HL-60 (cell line): ENCODE results near the gene PRAC2.

Source experiments
- DNase-seq, 2 experiments: peaks; one replicate each; pipeline ENCODE4 v3.0.0-alpha.2; 2010 to 2020; ENCODE audit warnings: low read depth in 1 of 2, low spot score in 1 of 2
- H3K27ac ChIP-seq: fragments of 250-450 bp; sonication (Bioruptor Pico); replicated peaks from 2 replicates; pipeline ENCODE4 v1.5.1; 2020; ENCODE audit warnings: mild to moderate bottlenecking, moderate library complexity
- H3K27me3 ChIP-seq: fragments of 250-450 bp; sonication (Bioruptor Pico); 2 replicates; pipeline ENCODE4 v1.5.1; 2021; ENCODE audit warnings: mild to moderate bottlenecking, moderate library complexity; ENCODE audit not compliant: insufficient read depth, poor library complexity, severe bottlenecking
- H3K4me3 ChIP-seq: replicated peaks from 2 replicates; pipeline ENCODE4 v1.5.1; 2011; ENCODE audit warnings: mild to moderate bottlenecking, control low read depth, low read length; ENCODE audit not compliant: insufficient read depth
- GABPA ChIP-seq: IDR thresholded peaks from 2 replicates; pipeline ENCODE4 v1.6.1; 2012; ENCODE audit warnings: low read depth
- POLR2AphosphoS5 ChIP-seq: IDR thresholded peaks from 2 replicates; pipeline ENCODE4 v1.6.1; 2012; ENCODE audit warnings: low read depth
- SPI1 ChIP-seq: IDR thresholded peaks from 2 replicates; pipeline ENCODE4 v1.6.1; 2012; ENCODE audit warnings: low read depth, mild to moderate bottlenecking, borderline replicate concordance
- TF ChIP-seq, protein P1 (sequence below): IDR thresholded peaks from 2 replicates; pipeline ENCODE4 v1.6.1; 2012; ENCODE audit warnings: low read depth; ENCODE audit not compliant: insufficient replicate concordance
- TF ChIP-seq, protein P2 (sequence below): IDR thresholded peaks from one replicate; pipeline ENCODE4 v1.5.1; 2011; ENCODE audit warnings: low read length, control low read depth, inconsistent platforms; ENCODE audit not compliant: insufficient read depth

Gene PRAC2

DNA sequence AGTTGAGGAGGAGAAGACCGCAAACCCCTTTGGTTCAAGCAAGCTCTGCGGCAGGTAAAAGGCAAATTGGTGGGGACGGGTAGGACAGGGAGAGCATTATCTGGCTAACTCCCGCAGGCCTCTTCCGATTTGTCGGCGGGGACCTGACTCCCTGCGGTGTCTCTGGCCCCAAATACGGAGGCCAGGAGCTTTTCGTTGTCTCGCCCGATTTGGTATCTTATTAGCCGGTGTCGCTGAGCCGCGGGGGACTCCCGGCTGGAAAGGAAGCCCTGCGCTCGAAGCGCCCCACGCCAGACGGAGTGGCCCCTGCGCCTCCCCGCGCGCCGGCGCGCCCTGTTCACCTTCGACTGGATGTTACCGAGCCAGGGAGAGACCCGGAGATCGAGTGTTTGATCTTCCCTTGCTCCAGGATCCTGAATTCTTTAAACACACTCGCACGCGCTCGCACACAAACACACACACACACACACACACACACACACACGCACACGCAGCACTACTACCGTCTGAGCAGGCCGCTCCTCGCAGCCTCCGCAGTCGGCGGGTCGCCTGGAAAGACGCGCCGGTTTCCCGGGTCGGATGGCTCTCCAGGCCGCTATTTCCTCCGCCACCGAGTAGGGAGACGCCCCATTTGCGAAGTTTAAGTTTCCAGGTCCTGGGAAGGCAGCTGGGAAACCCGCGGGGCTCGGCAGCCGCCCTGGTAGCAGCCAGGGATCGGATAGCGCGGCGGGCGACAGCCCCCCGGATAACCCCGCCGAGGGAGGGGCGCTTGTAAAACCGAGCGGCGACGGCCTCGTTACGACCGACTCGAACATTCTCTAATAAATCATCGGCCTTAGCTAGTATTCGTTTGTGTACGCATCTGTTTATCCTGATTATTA, 4.0 kb upstream of the PRAC2 start:
- no peak for TF ChIP-seq SPI1
- TF ChIP-seq POLR2AphosphoS5, result no peak
- TF ChIP-seq GABPA, result no peak
- TF ChIP-seq, protein P1, sequence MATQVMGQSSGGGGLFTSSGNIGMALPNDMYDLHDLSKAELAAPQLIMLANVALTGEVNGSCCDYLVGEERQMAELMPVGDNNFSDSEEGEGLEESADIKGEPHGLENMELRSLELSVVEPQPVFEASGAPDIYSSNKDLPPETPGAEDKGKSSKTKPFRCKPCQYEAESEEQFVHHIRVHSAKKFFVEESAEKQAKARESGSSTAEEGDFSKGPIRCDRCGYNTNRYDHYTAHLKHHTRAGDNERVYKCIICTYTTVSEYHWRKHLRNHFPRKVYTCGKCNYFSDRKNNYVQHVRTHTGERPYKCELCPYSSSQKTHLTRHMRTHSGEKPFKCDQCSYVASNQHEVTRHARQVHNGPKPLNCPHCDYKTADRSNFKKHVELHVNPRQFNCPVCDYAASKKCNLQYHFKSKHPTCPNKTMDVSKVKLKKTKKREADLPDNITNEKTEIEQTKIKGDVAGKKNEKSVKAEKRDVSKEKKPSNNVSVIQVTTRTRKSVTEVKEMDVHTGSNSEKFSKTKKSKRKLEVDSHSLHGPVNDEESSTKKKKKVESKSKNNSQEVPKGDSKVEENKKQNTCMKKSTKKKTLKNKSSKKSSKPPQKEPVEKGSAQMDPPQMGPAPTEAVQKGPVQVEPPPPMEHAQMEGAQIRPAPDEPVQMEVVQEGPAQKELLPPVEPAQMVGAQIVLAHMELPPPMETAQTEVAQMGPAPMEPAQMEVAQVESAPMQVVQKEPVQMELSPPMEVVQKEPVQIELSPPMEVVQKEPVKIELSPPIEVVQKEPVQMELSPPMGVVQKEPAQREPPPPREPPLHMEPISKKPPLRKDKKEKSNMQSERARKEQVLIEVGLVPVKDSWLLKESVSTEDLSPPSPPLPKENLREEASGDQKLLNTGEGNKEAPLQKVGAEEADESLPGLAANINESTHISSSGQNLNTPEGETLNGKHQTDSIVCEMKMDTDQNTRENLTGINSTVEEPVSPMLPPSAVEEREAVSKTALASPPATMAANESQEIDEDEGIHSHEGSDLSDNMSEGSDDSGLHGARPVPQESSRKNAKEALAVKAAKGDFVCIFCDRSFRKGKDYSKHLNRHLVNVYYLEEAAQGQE, result no peak
- TF ChIP-seq, protein P2, sequence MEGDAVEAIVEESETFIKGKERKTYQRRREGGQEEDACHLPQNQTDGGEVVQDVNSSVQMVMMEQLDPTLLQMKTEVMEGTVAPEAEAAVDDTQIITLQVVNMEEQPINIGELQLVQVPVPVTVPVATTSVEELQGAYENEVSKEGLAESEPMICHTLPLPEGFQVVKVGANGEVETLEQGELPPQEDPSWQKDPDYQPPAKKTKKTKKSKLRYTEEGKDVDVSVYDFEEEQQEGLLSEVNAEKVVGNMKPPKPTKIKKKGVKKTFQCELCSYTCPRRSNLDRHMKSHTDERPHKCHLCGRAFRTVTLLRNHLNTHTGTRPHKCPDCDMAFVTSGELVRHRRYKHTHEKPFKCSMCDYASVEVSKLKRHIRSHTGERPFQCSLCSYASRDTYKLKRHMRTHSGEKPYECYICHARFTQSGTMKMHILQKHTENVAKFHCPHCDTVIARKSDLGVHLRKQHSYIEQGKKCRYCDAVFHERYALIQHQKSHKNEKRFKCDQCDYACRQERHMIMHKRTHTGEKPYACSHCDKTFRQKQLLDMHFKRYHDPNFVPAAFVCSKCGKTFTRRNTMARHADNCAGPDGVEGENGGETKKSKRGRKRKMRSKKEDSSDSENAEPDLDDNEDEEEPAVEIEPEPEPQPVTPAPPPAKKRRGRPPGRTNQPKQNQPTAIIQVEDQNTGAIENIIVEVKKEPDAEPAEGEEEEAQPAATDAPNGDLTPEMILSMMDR, result no peak
- Histone ChIP-seq H3K4me3 (no peak overlapping the region), H3K27ac (no peak overlapping the region), H3K27me3 (peaks cover 74% of the 10 kb centered on the region)
- no peak for DNase-seq

DNA sequence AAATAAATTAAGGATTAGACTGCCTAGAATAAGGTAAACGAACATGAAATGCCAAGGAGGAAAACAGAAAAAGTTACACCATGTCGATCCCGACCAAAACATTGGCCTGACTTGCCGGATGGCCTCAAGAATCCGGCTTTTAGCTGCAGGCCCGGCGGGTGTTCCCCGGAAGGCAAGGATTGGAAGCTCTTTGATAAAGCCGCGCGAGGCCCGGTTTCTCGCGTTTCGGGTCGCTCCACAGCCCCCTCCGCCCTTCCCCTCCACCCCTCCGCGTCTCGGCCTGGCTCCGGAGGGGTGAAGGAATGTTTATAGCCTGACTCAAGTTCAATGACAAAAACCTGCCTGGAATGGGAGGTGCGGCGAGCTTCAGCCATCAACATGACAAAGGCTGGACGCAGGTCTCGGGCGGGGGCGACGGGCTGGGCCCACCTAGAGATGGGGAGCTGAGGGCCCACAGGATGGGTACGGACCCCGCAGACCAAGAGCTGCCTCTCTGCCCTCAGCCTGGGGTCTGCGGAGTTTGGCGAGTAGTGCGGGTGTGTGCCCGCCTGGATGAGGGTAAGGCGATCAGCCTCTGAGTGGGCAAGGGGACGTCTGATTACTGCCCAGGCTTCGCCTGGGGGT, 3.2 kb upstream of the PRAC2 start:
- TF ChIP-seq, protein P2, result no peak
- TF ChIP-seq GABPA, result no peak
- TF ChIP-seq, protein P1, result no peak
- no peak for TF ChIP-seq SPI1
- TF ChIP-seq POLR2AphosphoS5, result no peak
- Histone ChIP-seq H3K27ac (no peak overlapping the region), H3K4me3 (no peak overlapping the region), H3K27me3 (peaks cover 75% of the 10 kb centered on the region)
- no peak for DNase-seq

DNA sequence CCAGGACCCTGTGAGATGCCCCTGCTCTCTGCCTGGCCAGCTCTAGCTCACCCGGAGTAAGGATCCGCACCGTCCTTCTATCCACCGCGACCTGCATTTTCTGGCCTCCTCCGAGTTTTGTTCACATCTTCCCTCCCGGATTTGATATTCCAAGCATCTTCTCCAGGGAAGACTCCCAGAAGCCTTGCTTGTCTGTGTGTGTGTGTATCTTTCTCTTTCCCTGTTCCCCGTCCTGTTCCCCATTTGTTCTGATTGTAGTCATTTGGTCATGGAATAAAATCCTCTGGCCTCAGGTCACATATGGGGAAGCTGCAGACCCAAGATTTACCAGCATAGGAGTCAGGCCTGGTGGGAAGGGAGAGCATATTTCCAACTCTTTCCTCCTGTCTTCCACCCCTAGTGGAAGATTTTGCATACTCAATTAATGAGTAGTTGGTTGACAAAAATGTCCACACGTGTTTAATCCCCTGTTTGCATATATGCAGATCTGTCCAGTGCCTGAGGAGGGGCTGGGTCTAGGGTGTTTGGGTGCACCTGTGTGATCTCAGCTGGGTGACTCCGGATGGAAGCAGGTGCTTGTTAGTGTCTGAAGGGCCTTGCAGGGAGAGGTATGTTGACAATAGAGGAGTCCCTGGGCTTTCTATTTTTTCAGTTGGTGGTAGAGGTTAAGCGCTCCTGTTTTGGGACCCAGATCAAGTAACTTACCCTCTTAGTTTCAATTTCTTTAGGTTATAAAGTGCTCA, 2.5 kb upstream of the PRAC2 start:
- TF ChIP-seq, protein P1, result no peak
- TF ChIP-seq GABPA, result no peak
- no peak for TF ChIP-seq POLR2AphosphoS5
- no peak for TF ChIP-seq SPI1
- TF ChIP-seq, protein P2, result no peak
- Histone ChIP-seq H3K4me3 (no peak overlapping the region), H3K27me3 (peaks cover 81% of the 10 kb centered on the region), H3K27ac (no peak overlapping the region)
- DNase-seq, result no peak
